Liver (tissue), 9 donors: ENCODE results near the gene NIPAL3. TPM values are rescaled to one million over a fixed set of nuclear protein-coding genes. Genes with fewer than 3 reads are reported as not detected.

ENCODE experiments used
- DNase-seq: peaks from one replicate; pipeline ENCODE4 v3.0.0-alpha.2; 2017; ENCODE audit warnings: low spot score
- H3K27ac ChIP-seq, 2 donors: one replicate each; pipeline ENCODE4 v1.7.0; 2013; ENCODE audit warnings: inconsistent platforms in 2 of 2, low read length in 2 of 2, control low read depth in 1 of 2, low read depth in 1 of 2, mild to moderate bottlenecking in 1 of 2
- H3K27me3 ChIP-seq, 4 donors: one replicate each; pipeline versions ENCODE4 v1.6.1 to v1.7.0; 2013; ENCODE audit warnings: low read length in 3 of 4, inconsistent platforms in 1 of 4, mild to moderate bottlenecking in 1 of 4, moderate library complexity in 1 of 4; ENCODE audit not compliant: control insufficient read depth in 4 of 4, insufficient read depth in 4 of 4
- H3K36me3 ChIP-seq, 4 donors: one replicate each; pipeline versions ENCODE4 v1.6.1 to v1.7.0; 2013; ENCODE audit warnings: low read length in 3 of 4, mild to moderate bottlenecking in 3 of 4, low read depth in 1 of 4, moderate library complexity in 1 of 4; ENCODE audit not compliant: control insufficient read depth in 4 of 4, insufficient read depth in 3 of 4
- H3K4me1 ChIP-seq, 4 donors: one replicate each; pipeline versions ENCODE4 v1.6.1 to v1.7.0; 2013; ENCODE audit warnings: low read length in 3 of 4, mild to moderate bottlenecking in 3 of 4, moderate library complexity in 1 of 4; ENCODE audit not compliant: control insufficient read depth in 4 of 4, insufficient read depth in 4 of 4
- H3K4me3 ChIP-seq, 3 donors: one replicate each; pipeline versions ENCODE4 v1.6.1 to v1.7.0; 2013; ENCODE audit warnings: low read length in 3 of 3, control low read depth in 1 of 3, low read depth in 1 of 3, mild to moderate bottlenecking in 1 of 3
- H3K9ac ChIP-seq, 2 donors: one replicate each; pipeline ENCODE4 v1.7.0; 2013; ENCODE audit warnings: low read length in 2 of 2, mild to moderate bottlenecking in 2 of 2, moderate library complexity in 2 of 2, control low read depth in 1 of 2, low read depth in 1 of 2
- H3K9me3 ChIP-seq, 4 donors: one replicate each; pipeline versions ENCODE4 v1.6.1 to v1.7.0; 2013; ENCODE audit warnings: low read length in 3 of 4; ENCODE audit not compliant: control insufficient read depth in 4 of 4
- ATF3 ChIP-seq: IDR thresholded peaks from 2 replicates; pipeline ENCODE4 v1.6.1; 2016; ENCODE audit warnings: antibody characterized with exemption
- CTCF ChIP-seq: fragments of 150-350 bp; IDR thresholded peaks from 2 replicates; pipeline ENCODE4 v1.5.1; 2017; ENCODE audit warnings: improper control_type of control experiment, low read depth, low read length; ENCODE audit not compliant: missing input control
- EGR1 ChIP-seq, 2 donors: IDR thresholded peaks; 2 replicates each; pipeline ENCODE4 v1.6.1; 2016 to 2018; ENCODE audit warnings: antibody characterized with exemption in 2 of 2, low read depth in 2 of 2
- FOXA1 ChIP-seq: IDR thresholded peaks from 2 replicates; pipeline ENCODE4 v1.6.1; 2016; ENCODE audit warnings: antibody characterized with exemption
- FOXA2 ChIP-seq: IDR thresholded peaks from 2 replicates; pipeline ENCODE4 v1.6.1; 2016; ENCODE audit warnings: antibody characterized with exemption
- GABPA ChIP-seq, 2 donors: IDR thresholded peaks in 1 of 2; conservative IDR thresholded peaks in 1 of 2; 2 replicates each; pipeline ENCODE4 v1.6.1; 2016; ENCODE audit warnings: antibody characterized with exemption in 2 of 2, mild to moderate bottlenecking in 1 of 2, moderate library complexity in 1 of 2
- HNF4A ChIP-seq, 2 donors: conservative IDR thresholded peaks; 2 replicates each; pipeline ENCODE4 v1.6.1; 2016; ENCODE audit warnings: antibody characterized with exemption in 2 of 2, mild to moderate bottlenecking in 2 of 2
- HNF4G ChIP-seq: IDR thresholded peaks from 2 replicates; pipeline ENCODE4 v1.6.1; 2016; ENCODE audit warnings: antibody characterized with exemption
- JUND ChIP-seq, 2 donors: IDR thresholded peaks; 2 replicates each; pipeline ENCODE4 v1.6.1; 2016; ENCODE audit warnings: antibody characterized with exemption in 2 of 2
- MAX ChIP-seq: IDR thresholded peaks from 2 replicates; pipeline ENCODE4 v1.6.1; 2016; ENCODE audit warnings: antibody characterized with exemption
- NR2F2 ChIP-seq: IDR thresholded peaks from 2 replicates; pipeline ENCODE4 v1.6.1; 2016; ENCODE audit warnings: antibody characterized with exemption
- RAD21 ChIP-seq, 2 donors: IDR thresholded peaks; 2 replicates each; pipeline ENCODE4 v1.6.1; 2016; ENCODE audit warnings: antibody characterized with exemption in 2 of 2, mild to moderate bottlenecking in 2 of 2
- REST ChIP-seq: IDR thresholded peaks from 2 replicates; pipeline ENCODE4 v1.6.1; 2016; ENCODE audit warnings: antibody characterized with exemption, mild to moderate bottlenecking
- RXRA ChIP-seq, 2 donors: IDR thresholded peaks; 2 replicates each; pipeline ENCODE4 v1.6.1; 2017 to 2018; ENCODE audit warnings: antibody characterized with exemption in 2 of 2, mild to moderate bottlenecking in 1 of 2
- SP1 ChIP-seq: IDR thresholded peaks from 2 replicates; pipeline ENCODE4 v1.6.1; 2018; ENCODE audit warnings: antibody characterized with exemption, mild to moderate bottlenecking
- TAF1 ChIP-seq: conservative IDR thresholded peaks from 2 replicates; pipeline ENCODE4 v1.6.1; 2016; ENCODE audit warnings: antibody characterized with exemption, mild to moderate bottlenecking
- YY1 ChIP-seq: IDR thresholded peaks from 2 replicates; pipeline ENCODE4 v1.6.1; 2016; ENCODE audit warnings: antibody characterized with exemption, mild to moderate bottlenecking
- ZBTB33 ChIP-seq: IDR thresholded peaks from 2 replicates; pipeline ENCODE4 v1.6.1; 2016; ENCODE audit warnings: antibody characterized with exemption
- WGBS: extraction: QIAGEN DNeasy Blood & Tissue Kit; methylation state at CpG from one replicate; pipeline ENCODE4 v1.1.7; 2013; 5-methylcytosine and 5-hydroxymethylcytosine counted together
- polyA plus RNA-seq, 2 donors: library from polyadenylated mRNA; stranded (reverse) in 1 of 2; unstranded in 1 of 2; fragments of 200-250 nt in 1 of 2; fragments of >200 nt in 1 of 2; fragmentation: Nextera tagmentation in 1 of 2; extraction: Ambion mirVana in 1 of 2; gene quantifications; one replicate each; pipeline versions ENCODE4 v1.2.1 to v1.2.3, GENCODE V29; 2013 to 2015
- total RNA-seq, 2 donors: library from RNA; depleted of rRNA; stranded (reverse); fragments of >200 nt; gene quantifications; one replicate each; pipeline ENCODE4 v1.2.3, GENCODE V29; 2014
- donor health status: healthy.
- donor health status: healthy.
- donor health status: healthy.
- donor health status: healthy.
- donor health status: healthy.

NIPAL3 gene
- total and polyA plus RNA-seq, 4 donors: 3.0 to 12.0 (median 6.0) TPM

GRCh38 chr1:24382165-24382577 is 33.4 kb upstream of the NIPAL3 start (continued):
- no peak for TF ChIP-seq REST
- no peak for TF ChIP-seq JUND (IDR thresholded peaks at IDR 0.05)

- Histone ChIP-seq H3K27ac (no peak overlapping the region), H3K4me3 (no peak overlapping the region), H3K36me3 (no peaks in the 10 kb centered on the region), H3K4me1 (peaks cover 6 to 34% (median 31%) of the 10 kb centered on the region in 4 donors), H3K9me3 (no peaks in the 10 kb centered on the region), H3K9ac (no peak overlapping the region), H3K27me3 (no peaks in the 10 kb centered on the region)
- TF ChIP-seq RAD21 (IDR thresholded peaks at IDR 0.05): no peak
- no peak for TF ChIP-seq JUND (IDR thresholded peaks at IDR 0.05)
- no peak for TF ChIP-seq FOXA2
- no peak for TF ChIP-seq TAF1
- no peak for TF ChIP-seq RXRA (IDR thresholded peaks at IDR 0.05)
- TF ChIP-seq FOXA1: no peak
- TF ChIP-seq SP1: no peak
- no peak for TF ChIP-seq CTCF
- DNase-seq: no peak
- WGBS: 93% methylated on average over 2 of the region's 2 CpGs
Observed at GRCh38 chr1:24383381-24383940, 32.1 kb upstream of the NIPAL3 start.

GRCh38 chr1:24384251-24385090 is 31.1 kb upstream of the NIPAL3 start:
- no peak overlapping the region for H3K9ac ChIP-seq
- no peak for DNase-seq
- peaks cover 6 to 44% (median 41%) of the 10 kb centered on the region in 4 donors for H3K4me1 ChIP-seq
- no peaks in the 10 kb centered on the region for H3K9me3 ChIP-seq
- no peaks in the 10 kb centered on the region for H3K36me3 ChIP-seq
- WGBS: 86% methylated on average over 13 of the region's 13 CpGs
- H3K27ac ChIP-seq: no peak overlapping the region
- no peak overlapping the region for H3K4me3 ChIP-seq
- no peaks in the 10 kb centered on the region for H3K27me3 ChIP-seq
- TF ChIP-seq YY1 (no peak), RXRA (IDR thresholded peaks at IDR 0.05) (no peak), NR2F2 (no peak), RAD21 (IDR thresholded peaks at IDR 0.05) (no peak), GABPA (IDR thresholded peaks at IDR 0.05 in 1 of 2, conservative IDR thresholded peaks at IDR 0.05 in 1 of 2) (no peak), ZBTB33 (no peak), CTCF (no peak), TAF1 (no peak), HNF4G (no peak), EGR1 (IDR thresholded peaks at IDR 0.05; ENCODE audit: low read depth in 2 of 2) (no peak), FOXA1 (no peak), MAX (no peak), ATF3 (no peak), JUND (IDR thresholded peaks at IDR 0.05) (no peak), FOXA2 (no peak), SP1 (no peak), HNF4A (conservative IDR thresholded peaks at IDR 0.05) (no peak)
